Measurements from ENCODE around the gene AQP12A. TPM values are rescaled to one million over a fixed set of nuclear protein-coding genes. Genes with fewer than 3 reads are reported as not detected.

AQP12A gene
- total RNA-seq, 1 experiment from 2014 or later, result not detected

DNA sequence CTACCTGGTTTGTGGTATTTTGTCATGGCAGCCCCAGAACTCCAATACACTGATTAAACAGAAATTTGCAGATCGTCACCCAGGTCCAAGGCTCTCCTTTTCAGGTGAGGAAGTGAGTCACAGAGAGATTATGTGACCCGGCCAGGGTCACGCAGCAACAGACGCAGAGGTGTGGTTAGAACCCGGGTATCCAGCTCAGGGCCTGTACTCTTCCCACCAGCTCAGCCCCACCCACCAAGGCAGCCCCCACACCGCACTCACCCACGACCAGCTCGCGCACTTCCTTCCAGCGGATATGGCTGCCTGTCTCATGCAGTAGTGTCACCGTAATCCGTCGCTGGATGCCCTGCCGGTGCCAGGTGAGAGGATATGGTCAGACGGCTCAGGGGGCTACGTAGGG is 48.1 kb downstream of the AQP12A start:
- TF ChIP-seq POLR2AphosphoS5 (IDR thresholded peaks at IDR 0.05; ENCODE audit: low read depth, low read length) (no peak), TCF7L2 (IDR thresholded peaks at IDR 0.05; ENCODE audit: low read depth, low read length) (no peak), SIN3A (IDR thresholded peaks at IDR 0.05; ENCODE audit: borderline replicate concordance, insufficient read depth, low read depth, low read length) (no peak)
- TF ChIP-seq, protein P1, sequence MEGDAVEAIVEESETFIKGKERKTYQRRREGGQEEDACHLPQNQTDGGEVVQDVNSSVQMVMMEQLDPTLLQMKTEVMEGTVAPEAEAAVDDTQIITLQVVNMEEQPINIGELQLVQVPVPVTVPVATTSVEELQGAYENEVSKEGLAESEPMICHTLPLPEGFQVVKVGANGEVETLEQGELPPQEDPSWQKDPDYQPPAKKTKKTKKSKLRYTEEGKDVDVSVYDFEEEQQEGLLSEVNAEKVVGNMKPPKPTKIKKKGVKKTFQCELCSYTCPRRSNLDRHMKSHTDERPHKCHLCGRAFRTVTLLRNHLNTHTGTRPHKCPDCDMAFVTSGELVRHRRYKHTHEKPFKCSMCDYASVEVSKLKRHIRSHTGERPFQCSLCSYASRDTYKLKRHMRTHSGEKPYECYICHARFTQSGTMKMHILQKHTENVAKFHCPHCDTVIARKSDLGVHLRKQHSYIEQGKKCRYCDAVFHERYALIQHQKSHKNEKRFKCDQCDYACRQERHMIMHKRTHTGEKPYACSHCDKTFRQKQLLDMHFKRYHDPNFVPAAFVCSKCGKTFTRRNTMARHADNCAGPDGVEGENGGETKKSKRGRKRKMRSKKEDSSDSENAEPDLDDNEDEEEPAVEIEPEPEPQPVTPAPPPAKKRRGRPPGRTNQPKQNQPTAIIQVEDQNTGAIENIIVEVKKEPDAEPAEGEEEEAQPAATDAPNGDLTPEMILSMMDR (IDR thresholded peaks at IDR 0.05), result no peak
- TF ChIP-seq, protein P2, sequence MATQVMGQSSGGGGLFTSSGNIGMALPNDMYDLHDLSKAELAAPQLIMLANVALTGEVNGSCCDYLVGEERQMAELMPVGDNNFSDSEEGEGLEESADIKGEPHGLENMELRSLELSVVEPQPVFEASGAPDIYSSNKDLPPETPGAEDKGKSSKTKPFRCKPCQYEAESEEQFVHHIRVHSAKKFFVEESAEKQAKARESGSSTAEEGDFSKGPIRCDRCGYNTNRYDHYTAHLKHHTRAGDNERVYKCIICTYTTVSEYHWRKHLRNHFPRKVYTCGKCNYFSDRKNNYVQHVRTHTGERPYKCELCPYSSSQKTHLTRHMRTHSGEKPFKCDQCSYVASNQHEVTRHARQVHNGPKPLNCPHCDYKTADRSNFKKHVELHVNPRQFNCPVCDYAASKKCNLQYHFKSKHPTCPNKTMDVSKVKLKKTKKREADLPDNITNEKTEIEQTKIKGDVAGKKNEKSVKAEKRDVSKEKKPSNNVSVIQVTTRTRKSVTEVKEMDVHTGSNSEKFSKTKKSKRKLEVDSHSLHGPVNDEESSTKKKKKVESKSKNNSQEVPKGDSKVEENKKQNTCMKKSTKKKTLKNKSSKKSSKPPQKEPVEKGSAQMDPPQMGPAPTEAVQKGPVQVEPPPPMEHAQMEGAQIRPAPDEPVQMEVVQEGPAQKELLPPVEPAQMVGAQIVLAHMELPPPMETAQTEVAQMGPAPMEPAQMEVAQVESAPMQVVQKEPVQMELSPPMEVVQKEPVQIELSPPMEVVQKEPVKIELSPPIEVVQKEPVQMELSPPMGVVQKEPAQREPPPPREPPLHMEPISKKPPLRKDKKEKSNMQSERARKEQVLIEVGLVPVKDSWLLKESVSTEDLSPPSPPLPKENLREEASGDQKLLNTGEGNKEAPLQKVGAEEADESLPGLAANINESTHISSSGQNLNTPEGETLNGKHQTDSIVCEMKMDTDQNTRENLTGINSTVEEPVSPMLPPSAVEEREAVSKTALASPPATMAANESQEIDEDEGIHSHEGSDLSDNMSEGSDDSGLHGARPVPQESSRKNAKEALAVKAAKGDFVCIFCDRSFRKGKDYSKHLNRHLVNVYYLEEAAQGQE (IDR thresholded peaks at IDR 0.05; ENCODE audit: insufficient read depth in 1 of 2, low read depth in 2 of 2, low read length in 1 of 2), result no peak
- H3K9me3 ChIP-seq (ENCODE audit: control insufficient read depth, insufficient read depth, low read depth, low read length), result no peaks in the 10 kb centered on the region
- ChIA-PET CTCF (no interaction called here), POLR2A (no interaction called here)
- in situ Hi-C loops (cut with HindIII; ENCODE audit: low pct_unique_long_range_greater_than_20kb, low sequenced_read_pairs) (no loop called here), intact Hi-C loops (cut with micrococcal nuclease; ENCODE audit: unreplicated experiment) (no loop called here)
- no peak overlapping the region for H3K4me3 ChIP-seq (ENCODE audit: low read depth in 2 of 2, low read length in 2 of 2)
- no peak for ATAC-seq
- H3K27ac ChIP-seq (ENCODE audit: low read length), result no peak overlapping the region
- no TSS peak for BruUV-seq (replicated peaks)
- DNase-seq (ENCODE audit: low read depth, low spot score), result no peak
- no peaks in the 10 kb centered on the region for H3K4me1 ChIP-seq (ENCODE audit: control insufficient read depth, insufficient read depth, low read length)
- no peaks in the 10 kb centered on the region for H3K27me3 ChIP-seq (ENCODE audit: control insufficient read depth, insufficient read depth, low read length)
- no peaks in the 10 kb centered on the region for H3K36me3 ChIP-seq (ENCODE audit: control insufficient read depth, insufficient read depth, low read length)

DNA sequence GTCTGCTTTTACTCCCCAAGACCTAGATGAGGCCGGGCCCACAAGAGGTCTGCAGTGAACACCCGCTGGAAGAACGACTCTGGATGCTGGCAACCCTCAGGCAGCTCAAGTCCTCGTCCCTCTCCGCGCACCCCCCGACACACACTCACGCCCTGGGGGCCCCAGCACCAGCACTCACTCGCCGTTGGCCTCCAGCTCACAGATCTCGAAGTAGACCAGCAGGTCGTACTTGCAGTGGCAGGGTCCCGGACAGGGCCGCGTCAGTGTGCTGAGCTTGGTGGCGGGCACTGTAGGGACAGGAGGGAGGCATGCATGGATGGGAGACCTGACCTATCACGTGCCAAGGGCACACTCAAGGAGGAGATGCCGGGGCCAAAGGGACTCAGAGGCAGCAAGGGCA is 49.4 kb downstream of the AQP12A start:
- no peak overlapping the region for H3K4me3 ChIP-seq (ENCODE audit: low read depth in 2 of 2, low read length in 2 of 2)
- no peak overlapping the region for H3K27ac ChIP-seq (ENCODE audit: low read length)
- H3K27me3 ChIP-seq (ENCODE audit: control insufficient read depth, insufficient read depth, low read length), result no peaks in the 10 kb centered on the region
- ATAC-seq, result no peak
- H3K9me3 ChIP-seq (ENCODE audit: control insufficient read depth, insufficient read depth, low read depth, low read length), result no peaks in the 10 kb centered on the region
- CTCF ChIA-PET, result interaction anchor here (0.6 to 1.0 kb wide), 2 partner anchors 73 to 101 kb away, joined by 3 to 4 read pairs; no protein-coding TSS in a partner anchor
- no peaks in the 10 kb centered on the region for H3K36me3 ChIP-seq (ENCODE audit: control insufficient read depth, insufficient read depth, low read length)
- in situ Hi-C loops (cut with HindIII; ENCODE audit: low pct_unique_long_range_greater_than_20kb, low sequenced_read_pairs), result no loop called here
- intact Hi-C loops (cut with micrococcal nuclease; ENCODE audit: unreplicated experiment), result no loop called here
- BruUV-seq (replicated peaks), result no TSS peak
- DNase-seq (ENCODE audit: low read depth, low spot score), result no peak
- no peak for TF ChIP-seq SIN3A (IDR thresholded peaks at IDR 0.05; ENCODE audit: borderline replicate concordance, insufficient read depth, low read depth, low read length)
- TF ChIP-seq POLR2AphosphoS5 (IDR thresholded peaks at IDR 0.05; ENCODE audit: low read depth, low read length), result no peak
- TF ChIP-seq, protein P1 (IDR thresholded peaks at IDR 0.05), result no peak
- TF ChIP-seq TCF7L2 (IDR thresholded peaks at IDR 0.05; ENCODE audit: low read depth, low read length), result no peak
- TF ChIP-seq, protein P2 (IDR thresholded peaks at IDR 0.05; ENCODE audit: insufficient read depth in 1 of 2, low read depth in 2 of 2, low read length in 1 of 2), result no peak
- H3K4me1 ChIP-seq (ENCODE audit: control insufficient read depth, insufficient read depth, low read length), result no peaks in the 10 kb centered on the region
- POLR2A ChIA-PET, result no interaction called here
